GM12865 (cell line): ENCODE data around the gene REV1.

Source experiments
- DNase-seq: peaks from one replicate; pipeline ENCODE4 v3.0.0; 2010; ENCODE audit warnings: low read depth
- H3K4me3 ChIP-seq: 2 replicates; pipeline ENCODE4 v1.5.1; 2011; ENCODE audit warnings: mild to moderate bottlenecking, low read depth, low read length, control low read depth
- CTCF ChIP-seq: IDR thresholded peaks from 2 replicates; pipeline ENCODE4 v1.5.1; 2011; ENCODE audit warnings: low read length, control low read depth, low read depth, inconsistent platforms; ENCODE audit not compliant: insufficient read depth; ENCODE audit errors: missing control alignments

The REV1 gene

GRCh38 chr2:99398303-99398702 is 91.5 kb downstream of the REV1 start:
- H3K4me3 ChIP-seq: no peak overlapping the region
- no peak for DNase-seq
- TF ChIP-seq CTCF: no peak

GRCh38 chr2:99397266-99397920 is 92.4 kb downstream of the REV1 start:
- no peak overlapping the region for H3K4me3 ChIP-seq
- no peak for TF ChIP-seq CTCF
- no peak for DNase-seq

GRCh38 chr2:99395589-99396130 is 94.2 kb downstream of the REV1 start:
- no peak for TF ChIP-seq CTCF
- no peak for DNase-seq
- H3K4me3 ChIP-seq: no peak overlapping the region

- no peak overlapping the region for H3K4me3 ChIP-seq
- no peak for DNase-seq
- no peak for TF ChIP-seq CTCF
These were observed 99.9 kb downstream of the REV1 start for GRCh38 chr2:99389946-99390345.

GRCh38 chr2:99389371-99389770 is 100.4 kb downstream of the REV1 start:
- no peak for DNase-seq
- TF ChIP-seq CTCF: no peak
- H3K4me3 ChIP-seq: no peak overlapping the region

GRCh38 chr2:99388892-99389291 is 100.9 kb downstream of the REV1 start:
- DNase-seq: no peak
- H3K4me3 ChIP-seq: no peak overlapping the region
- TF ChIP-seq CTCF: no peak

GRCh38 chr2:99386011-99386410 is 103.8 kb downstream of the REV1 start:
- no peak for DNase-seq
- no peak overlapping the region for H3K4me3 ChIP-seq
- TF ChIP-seq CTCF: no peak
